Neural cell (in vitro differentiated cells): ENCODE measurements around the gene PFKP. TPM values are rescaled to one million over a fixed set of nuclear protein-coding genes. Genes with fewer than 3 reads are reported as not detected.

Source experiments
- H2AFZ ChIP-seq: fragments of 200-600, 300-800 bp; sonication (generic), shearing (Covaris generic); 2 replicates; pipeline ENCODE4 v1.6.0; 2014; ENCODE audit warnings: low read depth, mild to moderate bottlenecking, antibody characterized with exemption, low read length, moderate library complexity
- H3F3A ChIP-seq: fragments of 200-600 bp; shearing (Covaris generic); 2 replicates; pipeline ENCODE4 v1.6.1; 2016; ENCODE audit warnings: mild to moderate bottlenecking, moderate library complexity, mixed read lengths, antibody characterized with exemption, low read length; ENCODE audit not compliant: insufficient read depth, poor library complexity, severe bottlenecking
- H3K27ac ChIP-seq: fragments of 200-600, 300-800 bp; sonication (generic), shearing (Covaris generic); 2 replicates; pipeline ENCODE4 v1.5.1; 2014; ENCODE audit warnings: mild to moderate bottlenecking, low read length, moderate library complexity
- H3K27me3 ChIP-seq: fragments of 300-800, 200-600 bp; sonication (generic), shearing (Covaris generic); 2 replicates; pipeline ENCODE4 v1.6.0; 2014; ENCODE audit warnings: mild to moderate bottlenecking, low read depth, low read length, moderate library complexity; ENCODE audit not compliant: insufficient read depth
- H3K36me3 ChIP-seq: fragments of 300-800, 200-600 bp; sonication (generic), shearing (Covaris generic); 2 replicates; pipeline ENCODE4 v1.5.1; 2014; ENCODE audit warnings: mild to moderate bottlenecking, antibody characterized with exemption, low read length, moderate library complexity; ENCODE audit not compliant: insufficient read depth
- H3K4me2 ChIP-seq: fragments of 300-800, 200-600 bp; sonication (generic), shearing (Covaris generic); 2 replicates; pipeline ENCODE4 v1.6.0; 2014; ENCODE audit warnings: mild to moderate bottlenecking, low read length
- H3K4me3 ChIP-seq: fragments of 300-800, 200-600 bp; sonication (generic), shearing (Covaris generic); 2 replicates; pipeline ENCODE4 v1.5.1; 2014; ENCODE audit warnings: mild to moderate bottlenecking, low read length, moderate library complexity
- H3K79me2 ChIP-seq: fragments of 200-600 bp; shearing (Covaris generic); replicated peaks from 2 replicates; pipeline ENCODE4 v1.6.0; 2014; ENCODE audit warnings: mild to moderate bottlenecking, low read length, moderate library complexity; ENCODE audit not compliant: insufficient read depth
- H3K9ac ChIP-seq: fragments of 300-800, 200-600 bp; sonication (generic), shearing (Covaris generic); 2 replicates; pipeline ENCODE4 v1.6.1; 2016; ENCODE audit warnings: mild to moderate bottlenecking, low read length, mixed read lengths
- H3K9me2 ChIP-seq: fragments of 200-600 bp; shearing (Covaris generic); 2 replicates; pipeline ENCODE4 v1.6.1; 2016; ENCODE audit warnings: mild to moderate bottlenecking, low read length, mixed read lengths; ENCODE audit not compliant: insufficient read depth
- H3K9me3 ChIP-seq: fragments of 200-600, 300-800 bp; sonication (generic), shearing (Covaris generic); 2 replicates; pipeline ENCODE4 v1.6.1; 2016; ENCODE audit warnings: mild to moderate bottlenecking, mixed run types, low read length, moderate library complexity, mixed read lengths
- H4K20me1 ChIP-seq: fragments of 200-600 bp; shearing (Covaris generic); 2 replicates; pipeline ENCODE4 v1.6.1; 2016; ENCODE audit warnings: mild to moderate bottlenecking, mixed run types; ENCODE audit not compliant: insufficient read depth
- EP300 ChIP-seq: fragments of 450-650 bp; conservative IDR thresholded peaks from 2 replicates; pipeline ENCODE4 v1.6.1; 2014; ENCODE audit warnings: antibody characterized with exemption, mild to moderate bottlenecking, moderate library complexity; ENCODE audit not compliant: poor library complexity, severe bottlenecking
- EZH2 ChIP-seq: fragments of 200-600, 300-800 bp; shearing (Covaris generic), sonication (generic); IDR thresholded peaks from 2 replicates; pipeline ENCODE4 v1.6.1; 2014; ENCODE audit warnings: antibody characterized with exemption, low read length, borderline replicate concordance, mild to moderate bottlenecking; ENCODE audit not compliant: insufficient read depth, poor library complexity, severe bottlenecking
- MXI1 ChIP-seq: fragments of 450-650 bp; conservative IDR thresholded peaks from 2 replicates; pipeline ENCODE4 v1.6.1; 2014; ENCODE audit warnings: antibody characterized with exemption, mild to moderate bottlenecking; ENCODE audit not compliant: poor library complexity, severe bottlenecking
- POLR2AphosphoS5 ChIP-seq: IDR thresholded peaks from 2 replicates; pipeline ENCODE4 v1.6.1; 2012
- RAD21 ChIP-seq: fragments of 450-650 bp; conservative IDR thresholded peaks from 2 replicates; pipeline ENCODE4 v1.6.1; 2014; ENCODE audit warnings: antibody characterized with exemption, mild to moderate bottlenecking, moderate library complexity
- SMC3 ChIP-seq: fragments of 450-650 bp; conservative IDR thresholded peaks from 2 replicates; pipeline ENCODE4 v1.6.1; 2014; ENCODE audit warnings: antibody characterized with exemption, mild to moderate bottlenecking, moderate library complexity; ENCODE audit not compliant: poor library complexity
- TAF1 ChIP-seq: IDR thresholded peaks from 2 replicates; pipeline ENCODE4 v1.6.1; 2012; ENCODE audit warnings: low read depth
- polyA plus RNA-seq: library from polyadenylated mRNA; depleted of rRNA; stranded (reverse); fragments of >200 nt; gene quantifications from 2 replicates; pipeline ENCODE4 v1.2.3, GENCODE V29; 2014
- TF ChIP-seq, protein P1 (sequence below): fragments of 450-650 bp; IDR thresholded peaks from 2 replicates; pipeline ENCODE4 v1.5.1; 2014; ENCODE audit warnings: antibody characterized with exemption, mild to moderate bottlenecking, moderate library complexity; ENCODE audit not compliant: poor library complexity, severe bottlenecking
- TF ChIP-seq, protein P2 (sequence below): IDR thresholded peaks from 2 replicates; pipeline ENCODE4 v1.6.1; 2012; ENCODE audit warnings: borderline replicate concordance

The PFKP gene
- polyA plus RNA-seq, 1 donor from 2014 or later = 27.9 TPM

DNA sequence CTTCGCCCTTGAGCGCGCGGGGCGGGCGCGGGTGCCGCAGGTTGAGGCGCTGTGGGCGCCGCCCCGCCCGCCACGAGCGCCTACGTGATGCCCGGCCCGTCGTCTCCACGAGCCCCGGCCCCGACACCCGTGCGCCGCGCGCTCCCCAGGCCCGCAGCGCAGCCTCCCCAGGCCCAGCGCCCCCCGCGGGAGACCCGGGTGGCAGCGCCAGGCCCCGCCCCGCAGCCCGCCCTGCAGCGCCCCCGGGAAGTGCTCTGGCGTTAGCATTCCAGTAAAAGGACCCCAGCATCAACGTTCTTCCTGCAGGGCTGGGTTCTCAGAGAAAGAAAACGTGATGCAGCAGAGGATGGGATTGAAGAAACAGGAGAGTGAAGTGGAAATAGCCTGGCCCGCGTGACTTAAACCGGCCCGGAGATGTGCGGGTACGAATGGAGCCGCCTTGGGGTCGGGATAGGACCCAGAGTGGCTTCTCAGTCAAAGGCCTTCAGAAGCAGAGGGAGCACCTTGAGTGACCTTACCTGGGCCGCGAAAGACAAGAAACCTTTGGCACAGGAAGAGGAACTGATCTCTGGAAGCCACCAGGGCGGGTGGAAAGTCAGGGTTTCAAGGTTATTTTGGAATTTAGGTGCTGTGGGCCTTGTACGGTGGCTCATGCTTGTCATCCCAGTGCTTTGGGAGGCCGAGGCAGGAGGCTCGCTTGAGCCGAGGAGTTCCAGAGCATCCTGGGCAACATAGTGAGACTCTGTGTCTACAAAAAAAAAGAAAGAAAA is 1.8 kb downstream of the PFKP start:
- Histone ChIP-seq H3K36me3 (no peaks in the 10 kb centered on the region), H2AFZ (peak overlapping the region; percentile 56), H3K27ac (peak overlapping the region; percentile 74), H3F3A (no peaks in the 10 kb centered on the region), H4K20me1 (no peaks in the 10 kb centered on the region), H3K4me2 (peak overlapping the region; percentile 48), H3K9ac (peak overlapping the region; percentile 82), H3K9me3 (no peaks in the 10 kb centered on the region), H3K9me2 (no peaks in the 10 kb centered on the region), H3K79me2 (no peaks in the 10 kb centered on the region), H3K27me3 (peaks cover 36% of the 10 kb centered on the region), H3K4me3 (peak overlapping the region; percentile 84)
- TF ChIP-seq, protein P1, sequence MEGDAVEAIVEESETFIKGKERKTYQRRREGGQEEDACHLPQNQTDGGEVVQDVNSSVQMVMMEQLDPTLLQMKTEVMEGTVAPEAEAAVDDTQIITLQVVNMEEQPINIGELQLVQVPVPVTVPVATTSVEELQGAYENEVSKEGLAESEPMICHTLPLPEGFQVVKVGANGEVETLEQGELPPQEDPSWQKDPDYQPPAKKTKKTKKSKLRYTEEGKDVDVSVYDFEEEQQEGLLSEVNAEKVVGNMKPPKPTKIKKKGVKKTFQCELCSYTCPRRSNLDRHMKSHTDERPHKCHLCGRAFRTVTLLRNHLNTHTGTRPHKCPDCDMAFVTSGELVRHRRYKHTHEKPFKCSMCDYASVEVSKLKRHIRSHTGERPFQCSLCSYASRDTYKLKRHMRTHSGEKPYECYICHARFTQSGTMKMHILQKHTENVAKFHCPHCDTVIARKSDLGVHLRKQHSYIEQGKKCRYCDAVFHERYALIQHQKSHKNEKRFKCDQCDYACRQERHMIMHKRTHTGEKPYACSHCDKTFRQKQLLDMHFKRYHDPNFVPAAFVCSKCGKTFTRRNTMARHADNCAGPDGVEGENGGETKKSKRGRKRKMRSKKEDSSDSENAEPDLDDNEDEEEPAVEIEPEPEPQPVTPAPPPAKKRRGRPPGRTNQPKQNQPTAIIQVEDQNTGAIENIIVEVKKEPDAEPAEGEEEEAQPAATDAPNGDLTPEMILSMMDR = peak; percentile 30
- TF ChIP-seq EP300 = no peak

DNA sequence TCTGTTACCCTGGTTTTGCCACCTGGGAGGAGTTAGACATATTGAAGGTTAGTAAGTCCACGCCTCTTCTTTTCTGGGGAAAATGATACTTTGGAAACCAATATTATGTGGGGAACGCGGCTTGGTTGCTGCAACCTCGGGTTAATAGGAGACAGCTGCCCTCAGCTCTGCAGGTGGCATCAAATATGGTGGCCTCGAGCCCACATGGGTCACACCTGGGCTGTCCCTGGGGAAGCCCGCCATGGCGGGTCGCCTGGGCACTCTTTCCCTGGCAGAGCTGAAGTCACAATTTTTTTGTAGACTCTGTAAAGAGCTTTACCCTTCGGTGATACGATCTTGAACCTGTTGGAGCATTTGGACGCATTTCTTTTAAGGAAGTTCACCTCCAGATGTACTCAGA is 2.5 kb downstream of the PFKP start:
- H3K4me2 ChIP-seq = no peak overlapping the region

More for the DNA sequence above, 2.5 kb downstream of the PFKP start:
- H4K20me1 ChIP-seq = no peaks in the 10 kb centered on the region
- no peaks in the 10 kb centered on the region for H3K79me2 ChIP-seq
- no peaks in the 10 kb centered on the region for H3K9me2 ChIP-seq
- no peak overlapping the region for H3K9ac ChIP-seq
- H3K27me3 ChIP-seq = peaks cover 36% of the 10 kb centered on the region
- H3K27ac ChIP-seq = no peak overlapping the region
- H3F3A ChIP-seq = no peaks in the 10 kb centered on the region
- peak overlapping the region; percentile 84 for H3K4me3 ChIP-seq
- no peak overlapping the region for H2AFZ ChIP-seq
- H3K9me3 ChIP-seq = no peaks in the 10 kb centered on the region
- TF ChIP-seq, protein P2, sequence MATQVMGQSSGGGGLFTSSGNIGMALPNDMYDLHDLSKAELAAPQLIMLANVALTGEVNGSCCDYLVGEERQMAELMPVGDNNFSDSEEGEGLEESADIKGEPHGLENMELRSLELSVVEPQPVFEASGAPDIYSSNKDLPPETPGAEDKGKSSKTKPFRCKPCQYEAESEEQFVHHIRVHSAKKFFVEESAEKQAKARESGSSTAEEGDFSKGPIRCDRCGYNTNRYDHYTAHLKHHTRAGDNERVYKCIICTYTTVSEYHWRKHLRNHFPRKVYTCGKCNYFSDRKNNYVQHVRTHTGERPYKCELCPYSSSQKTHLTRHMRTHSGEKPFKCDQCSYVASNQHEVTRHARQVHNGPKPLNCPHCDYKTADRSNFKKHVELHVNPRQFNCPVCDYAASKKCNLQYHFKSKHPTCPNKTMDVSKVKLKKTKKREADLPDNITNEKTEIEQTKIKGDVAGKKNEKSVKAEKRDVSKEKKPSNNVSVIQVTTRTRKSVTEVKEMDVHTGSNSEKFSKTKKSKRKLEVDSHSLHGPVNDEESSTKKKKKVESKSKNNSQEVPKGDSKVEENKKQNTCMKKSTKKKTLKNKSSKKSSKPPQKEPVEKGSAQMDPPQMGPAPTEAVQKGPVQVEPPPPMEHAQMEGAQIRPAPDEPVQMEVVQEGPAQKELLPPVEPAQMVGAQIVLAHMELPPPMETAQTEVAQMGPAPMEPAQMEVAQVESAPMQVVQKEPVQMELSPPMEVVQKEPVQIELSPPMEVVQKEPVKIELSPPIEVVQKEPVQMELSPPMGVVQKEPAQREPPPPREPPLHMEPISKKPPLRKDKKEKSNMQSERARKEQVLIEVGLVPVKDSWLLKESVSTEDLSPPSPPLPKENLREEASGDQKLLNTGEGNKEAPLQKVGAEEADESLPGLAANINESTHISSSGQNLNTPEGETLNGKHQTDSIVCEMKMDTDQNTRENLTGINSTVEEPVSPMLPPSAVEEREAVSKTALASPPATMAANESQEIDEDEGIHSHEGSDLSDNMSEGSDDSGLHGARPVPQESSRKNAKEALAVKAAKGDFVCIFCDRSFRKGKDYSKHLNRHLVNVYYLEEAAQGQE = no peak
- no peak for TF ChIP-seq TAF1
- TF ChIP-seq SMC3 = no peak
- TF ChIP-seq EP300 = no peak
- TF ChIP-seq RAD21 = no peak
- TF ChIP-seq, protein P1 = no peak
- no peak for TF ChIP-seq POLR2AphosphoS5
- no peak for TF ChIP-seq MXI1
- TF ChIP-seq EZH2 = no peak
- H3K36me3 ChIP-seq = no peaks in the 10 kb centered on the region
